Measurements from ENCODE around the gene IGSF22.

The IGSF22 gene

GRCh38 chr11:18748766-18749365 is 22.9 kb upstream of the IGSF22 start (continued):
- no peak for TF ChIP-seq ZNF518A (tag by site-specific recombination; conservative IDR thresholded peaks at IDR 0.05; ENCODE audit: low read depth)
- no peak for TF ChIP-seq SP3 (tag by site-specific recombination; IDR thresholded peaks at IDR 0.05)
- TF ChIP-seq ZNF514 (tag by site-specific recombination; IDR thresholded peaks at IDR 0.05) = no peak
- no peak for TF ChIP-seq ZNF398 (tag by site-specific recombination; IDR thresholded peaks at IDR 0.05)
- TF ChIP-seq ZNF138 (tag by site-specific recombination; IDR thresholded peaks at IDR 0.05; ENCODE audit: borderline replicate concordance) = no peak
- TF ChIP-seq TSHZ1 (tag by site-specific recombination; IDR thresholded peaks at IDR 0.05; ENCODE audit: borderline replicate concordance) = no peak

- no peaks in the 10 kb centered on the region for H3K36me3 ChIP-seq (ENCODE audit: control insufficient read depth in 2 of 2, insufficient read depth in 1 of 2, low read length in 2 of 2)
- ChIA-PET POLR2A (no interaction called here), CTCF (interaction anchor here (1.0 to 9.7 kb wide), 3 partner anchors 15 to 205 kb away, joined by 3 to 82 read pairs (median 7); no protein-coding TSS in a partner anchor)
- H3K4me1 ChIP-seq (ENCODE audit: control insufficient read depth, insufficient read depth, low read length) = no peaks in the 10 kb centered on the region
- TF ChIP-seq ZNF645 (tag by site-specific recombination; IDR thresholded peaks at IDR 0.05) (no peak), ZFHX2 (tag by site-specific recombination; conservative IDR thresholded peaks at IDR 0.05) (no peak), ZNF510 (tag by site-specific recombination; IDR thresholded peaks at IDR 0.05; ENCODE audit: insufficient replicate concordance) (no peak), ZNF596 (tag by site-specific recombination; IDR thresholded peaks at IDR 0.05) (no peak), ZNF571 (tag by site-specific recombination; IDR thresholded peaks at IDR 0.05) (no peak), ZEB2 (tag by site-specific recombination; IDR thresholded peaks at IDR 0.05) (no peak), ZBTB20 (tag by site-specific recombination; IDR thresholded peaks at IDR 0.05) (no peak)
- H3K4me3 ChIP-seq (ENCODE audit: low read depth, low read length) = no peak overlapping the region
- H3K27ac ChIP-seq (ENCODE audit: extremely low read depth, low read depth, low read length) = no peak overlapping the region
- no peaks in the 10 kb centered on the region for H3K9me3 ChIP-seq (ENCODE audit: control insufficient read depth, insufficient read depth, low read depth, low read length)
Measured at GRCh38 chr11:18745251-18745650, 19.3 kb upstream of the IGSF22 start.
